DOHH2 (cell line): Measurements from ENCODE around the gene SH3RF3.

ENCODE experiments used
- CTCF ChIP-seq: fragments of 200-600 bp; sonication (generic); IDR thresholded peaks from one replicate; pipeline ENCODE4 v1.5.1; 2014; ENCODE audit warnings: antibody characterized with exemption, mild to moderate bottlenecking, low read depth, low read length; ENCODE audit not compliant: poor library complexity, severe bottlenecking
- EZH2phosphoT487 ChIP-seq: fragments of 200-600 bp; sonication (generic); IDR thresholded peaks from 2 replicates; pipeline ENCODE4 v1.6.1; 2017; ENCODE audit warnings: borderline replicate concordance, mild to moderate bottlenecking, antibody characterized with exemption, low read length, moderate library complexity, mixed read lengths

DNA sequence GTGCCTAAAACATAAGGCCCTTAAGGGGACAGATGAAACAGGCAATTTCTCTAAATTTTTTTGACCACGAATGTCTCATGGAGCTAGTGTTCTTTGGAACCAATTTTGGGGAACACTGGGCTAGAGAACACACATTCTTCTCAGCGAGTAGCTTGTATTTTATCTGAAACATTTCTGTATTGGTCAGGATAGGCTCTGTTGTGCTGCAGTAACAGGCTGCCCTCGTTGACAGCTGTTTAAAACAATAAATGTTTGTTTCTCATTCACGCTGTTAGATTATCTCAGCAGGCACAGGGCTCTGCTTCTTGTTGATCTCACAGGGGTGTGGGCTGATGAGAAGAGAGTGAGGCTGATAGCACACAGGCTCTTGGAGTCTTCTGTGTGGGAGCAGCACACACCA lies 105.3 kb downstream of the SH3RF3 start:
- TF ChIP-seq CTCF (no peak), EZH2phosphoT487 (no peak)
